DOHH2 (cell line): ENCODE results near the gene SMIM45.

Experiments
- CTCF ChIP-seq: fragments of 200-600 bp; sonication (generic); IDR thresholded peaks from one replicate; pipeline ENCODE4 v1.5.1; 2014; ENCODE audit warnings: antibody characterized with exemption, mild to moderate bottlenecking, low read depth, low read length; ENCODE audit not compliant: poor library complexity, severe bottlenecking
- EZH2phosphoT487 ChIP-seq: fragments of 200-600 bp; sonication (generic); IDR thresholded peaks from 2 replicates; pipeline ENCODE4 v1.6.1; 2017; ENCODE audit warnings: borderline replicate concordance, mild to moderate bottlenecking, antibody characterized with exemption, low read length, moderate library complexity, mixed read lengths

GRCh38 chr22:41964112-41964491 is 12.2 kb downstream of the SMIM45 start:
- TF ChIP-seq CTCF: no peak
- TF ChIP-seq EZH2phosphoT487: no peak
